GM18868 (cell line): Measurements from ENCODE around the gene RAB15.
A peak's percentile ranks its signal among the peaks of the same experiment; 100 is the strongest.

Experiments
- ATAC-seq: cut with Tn5 transposase; IDR thresholded peaks from one replicate; pipeline ENCODE4 v1.9.1; 2021; ENCODE audit warnings: mild to moderate bottlenecking, moderate library complexity; ENCODE audit not compliant: unreplicated experiment

RAB15 gene

GRCh38 chr14:64971943-64972791 is at the start of gene RAB15:
TSS of gene RAB15 (minus strand) at chr14:64972336. CDS start at chr14:64972076, 260 bp downstream.
- peak; percentile 56 for ATAC-seq

- ATAC-seq = peak; percentile 47
Measured at GRCh38 chr14:65019944-65020566, 47.9 kb upstream of the RAB15 start.

- no peak for ATAC-seq
Measured at GRCh38 chr14:65016471-65016870, 44.3 kb upstream of the RAB15 start.

GRCh38 chr14:65015391-65015790 is 43.3 kb upstream of the RAB15 start:
- ATAC-seq = no peak

GRCh38 chr14:65012353-65012752 is 40.2 kb upstream of the RAB15 start:
- no peak for ATAC-seq

- no peak for ATAC-seq
Measured at GRCh38 chr14:65011538-65011937, 39.4 kb upstream of the RAB15 start.

- ATAC-seq = no peak
Measured at GRCh38 chr14:65010211-65010931, 38.2 kb upstream of the RAB15 start.

- no peak for ATAC-seq
Measured at GRCh38 chr14:65007202-65007601, 35.1 kb upstream of the RAB15 start.

GRCh38 chr14:65006261-65006721 is 34.2 kb upstream of the RAB15 start:
- ATAC-seq = no peak

- peak; percentile 74 for ATAC-seq
Measured at GRCh38 chr14:65003394-65003793, 31.3 kb upstream of the RAB15 start.

- no peak for ATAC-seq
Measured at GRCh38 chr14:65002586-65003210, 30.6 kb upstream of the RAB15 start.

GRCh38 chr14:65001723-65002122 is 29.6 kb upstream of the RAB15 start:
- ATAC-seq = no peak

- ATAC-seq = no peak
Measured at GRCh38 chr14:65000898-65001591, 28.9 kb upstream of the RAB15 start.

GRCh38 chr14:64998455-64998931 is 26.4 kb upstream of the RAB15 start:
- ATAC-seq = peak; percentile 42

GRCh38 chr14:64997108-64997794 is 25.1 kb upstream of the RAB15 start:
- ATAC-seq = peak; percentile 57

GRCh38 chr14:64995291-64995690 is 23.2 kb upstream of the RAB15 start:
- ATAC-seq = no peak

GRCh38 chr14:64994540-64994939 is 22.4 kb upstream of the RAB15 start:
- no peak for ATAC-seq

- ATAC-seq = no peak
Measured at GRCh38 chr14:64993266-64993930, 21.3 kb upstream of the RAB15 start.

- no peak for ATAC-seq
Measured at GRCh38 chr14:64992328-64992885, 20.3 kb upstream of the RAB15 start.
